Inflammatory macrophage treated with lipopolysaccharide for 1 hour (primary cell): ENCODE measurements around the gene SFMBT1.
A peak's percentile ranks its signal among the peaks of the same experiment; 100 is the strongest.

ENCODE experiments used
- DNase-seq, 2 donors: peaks; one replicate each; pipeline ENCODE4 v3.0.0-alpha.2; 2020 to 2022

SFMBT1 gene

DNA sequence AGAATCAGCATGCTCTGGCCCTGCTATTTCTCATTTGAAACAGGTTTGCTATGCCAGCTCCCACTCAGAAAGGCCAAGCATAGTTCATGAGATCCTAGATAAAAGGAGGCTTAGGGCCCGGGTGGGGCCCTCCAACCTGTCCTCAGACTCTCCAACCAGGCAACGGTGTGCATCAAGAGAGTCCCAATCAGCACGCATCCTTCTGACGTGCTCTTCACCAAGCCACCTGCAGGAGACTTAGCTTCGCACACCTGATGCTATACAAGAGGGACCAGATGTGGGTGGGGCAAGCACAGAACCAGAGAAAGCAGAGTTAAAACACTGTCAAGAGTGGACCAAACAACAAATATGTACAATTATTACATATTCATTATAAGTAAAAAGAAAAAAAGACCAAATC is 165.8 kb downstream of the SFMBT1 start:
- no peak for DNase-seq

DNA sequence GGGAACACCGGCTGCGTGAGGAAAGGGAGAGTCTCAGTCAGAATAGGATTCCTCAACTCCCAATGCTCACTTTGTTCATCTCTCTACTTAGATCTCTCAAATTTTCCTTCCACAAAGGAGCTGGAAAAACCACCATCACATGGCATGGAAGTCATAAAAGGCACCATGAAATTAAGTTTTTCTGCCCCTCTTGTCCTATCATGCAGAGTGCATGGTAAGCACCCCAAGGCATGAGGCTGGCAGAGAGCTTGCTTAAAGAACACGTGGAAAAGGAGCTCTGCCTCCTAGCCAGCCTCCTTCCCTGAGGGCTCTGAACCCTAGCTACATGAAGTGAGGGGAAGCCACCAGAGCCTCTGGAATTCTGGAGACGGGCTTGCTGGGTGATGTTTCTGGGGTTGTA is 166.3 kb downstream of the SFMBT1 start:
- no peak for DNase-seq

DNA sequence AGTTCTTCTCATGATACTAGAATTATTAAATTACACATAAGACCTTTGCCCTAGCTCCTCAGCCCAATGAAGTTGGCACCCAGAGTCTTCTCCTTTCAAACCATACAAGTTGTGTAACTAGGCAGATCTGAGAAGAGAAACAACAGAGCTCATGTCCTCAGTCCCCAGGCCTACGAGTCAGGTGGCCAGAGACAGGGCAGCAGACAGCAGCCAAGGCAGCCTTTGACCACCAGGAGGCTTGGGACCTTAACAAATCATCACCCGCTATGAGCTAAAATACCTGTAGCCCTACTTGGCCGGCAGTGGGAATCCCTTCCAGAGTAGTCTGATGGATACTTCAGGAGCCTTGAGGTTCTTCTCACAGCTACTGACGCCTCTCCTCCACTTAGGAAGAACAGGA is 166.8 kb downstream of the SFMBT1 start:
- DNase-seq = peak in 1 of 2 donors; percentile 39

DNA sequence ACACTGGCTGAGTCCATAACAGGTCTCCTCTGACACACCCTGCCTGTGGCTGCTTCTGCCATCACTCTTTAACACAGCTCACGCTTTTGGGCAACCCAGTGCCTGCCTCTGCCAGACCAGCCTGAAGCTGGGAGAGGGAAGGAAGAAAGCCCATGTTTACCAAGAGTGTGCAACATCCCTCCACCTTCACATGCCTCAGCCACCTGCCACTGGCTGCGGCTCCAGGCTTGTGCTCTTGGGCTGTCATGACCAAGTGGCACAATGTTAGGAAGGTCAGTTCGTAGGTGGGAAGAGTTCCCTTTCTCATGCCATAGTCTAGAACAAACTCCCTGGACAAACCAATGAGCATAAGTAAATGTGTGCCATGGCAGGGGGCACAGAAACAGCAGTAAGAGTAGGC is 168.8 kb downstream of the SFMBT1 start:
- DNase-seq = no peak

DNA sequence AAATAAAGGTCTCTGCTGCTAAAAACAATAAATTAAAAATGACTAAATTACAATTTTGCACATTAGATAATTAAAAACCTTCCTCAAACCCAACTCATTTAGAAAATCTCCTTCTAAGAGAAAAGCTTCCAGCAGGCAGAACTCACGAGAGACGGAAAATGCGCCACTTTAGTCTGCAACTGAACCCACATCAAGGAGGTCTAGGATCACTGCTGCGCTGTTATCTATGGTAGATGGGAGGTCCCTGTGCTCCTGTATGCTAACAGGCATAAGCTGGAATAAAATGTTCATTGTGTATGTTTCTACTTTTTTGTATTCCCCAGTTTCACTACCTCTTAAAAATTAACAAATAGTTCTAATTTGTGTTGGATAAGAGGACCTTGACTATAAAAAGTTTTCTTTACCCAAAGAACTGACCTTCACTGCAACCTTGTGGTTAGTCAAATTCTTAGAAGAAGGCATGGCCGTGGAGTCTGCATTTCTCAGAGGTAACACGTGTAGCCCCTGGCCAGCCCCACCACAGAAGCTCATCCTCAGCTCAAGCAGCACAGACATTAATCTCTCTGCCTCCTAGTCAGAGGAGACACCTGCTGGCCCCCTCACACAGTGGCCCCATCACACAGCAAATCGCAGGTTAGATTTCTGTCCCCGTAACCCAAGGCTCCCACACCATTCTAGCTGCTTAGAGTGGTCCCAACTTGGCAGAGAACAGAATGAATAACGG is 170.8 kb downstream of the SFMBT1 start:
- no peak for DNase-seq

DNA sequence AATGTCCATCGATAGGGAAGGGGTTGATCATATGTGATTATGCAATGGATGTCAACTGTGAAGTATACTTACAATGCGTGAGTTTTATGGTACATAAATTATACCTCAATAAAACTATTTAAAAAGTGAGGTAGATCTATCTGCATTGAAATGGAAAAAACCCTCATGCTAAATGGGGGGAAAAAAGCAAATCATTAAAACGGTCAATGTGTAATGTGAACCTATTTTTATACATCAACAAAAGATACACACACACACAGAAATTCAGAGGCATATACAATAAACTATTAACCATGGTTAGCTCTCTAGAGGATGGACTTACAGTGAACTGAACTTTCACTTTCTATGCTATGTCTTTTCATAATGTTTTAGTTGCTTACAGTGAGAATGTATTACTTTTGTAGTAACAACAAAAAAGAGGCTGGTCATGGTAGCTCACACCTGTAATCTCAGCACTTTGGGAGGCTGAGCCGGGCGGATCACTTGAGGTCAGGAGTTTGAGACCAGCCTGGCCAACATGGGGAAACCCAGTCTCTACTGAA is 171.6 kb downstream of the SFMBT1 start:
- DNase-seq = no peak

DNA sequence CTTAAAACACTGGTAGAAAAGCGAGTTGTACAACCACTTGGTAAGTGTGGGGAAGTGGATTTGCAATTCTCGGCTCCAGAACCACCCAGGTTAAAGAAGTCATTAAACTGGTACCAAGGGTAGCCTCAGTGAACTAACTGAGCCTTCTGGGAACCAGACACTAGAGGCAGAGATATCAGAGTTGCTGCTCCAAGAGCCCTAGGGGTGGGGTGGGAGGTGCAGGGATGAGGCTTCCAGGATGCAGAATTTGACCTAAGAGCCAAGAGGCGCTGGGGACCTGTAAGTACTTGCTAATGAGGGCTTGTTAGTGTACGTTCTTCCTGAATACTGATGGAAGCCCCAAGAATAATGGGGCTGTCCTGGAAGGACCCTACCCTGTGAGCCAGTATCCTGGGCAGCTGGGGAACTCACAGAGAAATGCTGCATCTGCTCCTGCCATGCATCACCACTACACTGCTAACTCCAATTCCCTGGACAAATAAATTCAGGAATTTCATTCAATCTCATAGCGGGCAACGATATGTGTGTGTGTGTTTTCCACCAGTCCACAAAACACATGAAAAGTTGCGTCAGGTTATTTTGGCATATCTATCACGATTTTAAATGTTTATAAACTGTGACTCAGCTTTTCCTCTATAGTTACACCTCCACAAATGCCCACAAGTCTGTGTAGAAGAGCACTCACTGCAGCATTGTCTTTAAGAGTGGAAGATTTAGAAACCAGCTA is 172.3 kb downstream of the SFMBT1 start:
- no peak for DNase-seq

DNA sequence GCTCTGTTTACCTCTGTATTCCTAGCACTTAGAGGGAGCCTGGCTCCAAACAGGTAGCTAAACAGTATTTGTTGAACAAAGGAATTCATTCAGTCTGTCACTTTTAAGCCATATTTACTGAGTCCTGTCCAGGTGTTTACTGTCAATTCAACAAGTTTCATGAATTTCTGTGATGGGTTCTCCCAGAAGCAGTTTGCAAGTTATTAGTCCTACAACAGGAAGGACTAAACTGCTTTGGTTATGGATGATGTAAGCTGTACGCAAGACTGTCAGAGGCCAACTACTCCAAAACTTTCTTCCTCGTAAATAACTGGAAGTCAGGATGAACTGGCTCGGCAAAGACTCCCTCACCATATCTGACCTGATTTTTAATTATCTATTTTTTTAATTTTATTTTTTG is 173.6 kb downstream of the SFMBT1 start:
- DNase-seq = peak in 1 of 2 donors; percentile 31

DNA sequence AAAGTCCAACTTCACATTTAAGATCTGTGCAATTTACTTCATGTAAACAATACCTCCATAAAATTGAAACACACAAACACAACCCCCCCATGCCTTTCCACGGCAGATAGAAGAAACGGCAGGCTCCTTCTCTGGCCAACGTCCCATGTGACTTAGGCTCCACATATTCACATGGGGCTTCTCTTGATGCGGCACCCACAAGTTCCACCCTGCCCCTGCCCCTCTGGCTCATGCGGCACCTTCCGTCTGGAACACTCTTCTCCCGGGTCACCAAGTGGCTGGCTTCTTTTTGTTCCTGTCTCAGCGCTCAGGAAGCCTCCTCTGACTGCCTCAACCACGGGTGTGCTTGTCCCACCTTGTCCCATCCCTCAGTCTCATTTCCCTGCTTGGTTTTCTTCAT is 174.1 kb downstream of the SFMBT1 start:
- DNase-seq = no peak

DNA sequence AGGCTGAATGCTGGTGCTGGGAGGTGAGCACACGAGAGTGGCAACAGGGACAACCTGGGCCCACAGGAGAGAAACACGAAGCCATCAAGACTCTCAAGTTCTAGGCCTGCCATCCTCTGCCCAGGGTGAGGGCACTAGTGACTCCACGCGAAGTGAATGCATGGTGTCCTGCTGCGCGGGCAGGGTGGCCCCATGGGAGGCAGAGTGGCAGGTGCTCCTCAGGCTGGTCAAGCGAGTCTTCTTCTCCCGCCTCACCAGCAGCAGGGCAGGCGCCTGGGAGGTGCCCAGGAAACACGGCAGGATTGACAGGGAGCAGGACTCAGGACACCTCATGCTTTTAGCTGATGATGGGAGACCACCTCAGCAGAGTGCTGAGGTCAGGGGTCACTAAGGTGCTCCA is 175.4 kb downstream of the SFMBT1 start:
- DNase-seq = no peak

DNA sequence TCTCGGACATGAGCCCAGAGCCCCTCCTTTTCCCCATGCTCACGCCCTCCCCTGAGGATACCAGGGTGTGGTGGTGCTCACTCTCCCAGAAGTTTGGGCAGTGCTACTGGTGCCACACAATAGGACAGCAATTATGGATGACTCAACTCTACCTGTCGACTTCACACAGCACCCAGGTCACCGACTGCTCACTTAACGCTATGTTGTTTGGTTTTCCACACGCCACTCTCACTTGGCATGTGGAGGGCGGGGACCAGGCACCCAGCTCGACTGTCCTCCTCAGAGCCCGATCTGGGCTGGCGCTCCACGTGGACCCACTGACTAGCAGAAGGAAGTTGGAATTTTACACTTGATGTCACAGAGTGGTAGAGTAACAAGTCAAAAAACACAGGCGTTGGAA is 179.4 kb downstream of the SFMBT1 start:
- DNase-seq = no peak

DNA sequence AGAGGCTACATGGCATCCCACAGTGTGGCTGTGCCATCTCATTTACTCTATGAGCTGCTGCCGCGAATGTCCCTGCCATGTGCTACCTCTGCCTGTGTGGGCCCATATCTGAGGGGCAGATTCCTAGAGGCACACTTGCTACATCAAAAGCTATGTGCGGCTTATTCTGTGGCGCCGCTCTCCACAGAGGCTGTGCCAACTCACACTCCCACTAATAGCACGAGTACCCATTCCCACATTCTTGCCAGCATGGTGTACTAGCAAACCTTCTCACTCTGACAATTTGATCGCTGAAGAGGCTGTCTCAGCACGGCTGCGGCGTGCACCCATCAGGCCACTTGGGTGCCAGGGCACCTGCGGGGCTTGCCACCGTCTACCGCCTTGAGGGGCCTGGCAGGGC is 179.9 kb downstream of the SFMBT1 start:
- DNase-seq = no peak

DNA sequence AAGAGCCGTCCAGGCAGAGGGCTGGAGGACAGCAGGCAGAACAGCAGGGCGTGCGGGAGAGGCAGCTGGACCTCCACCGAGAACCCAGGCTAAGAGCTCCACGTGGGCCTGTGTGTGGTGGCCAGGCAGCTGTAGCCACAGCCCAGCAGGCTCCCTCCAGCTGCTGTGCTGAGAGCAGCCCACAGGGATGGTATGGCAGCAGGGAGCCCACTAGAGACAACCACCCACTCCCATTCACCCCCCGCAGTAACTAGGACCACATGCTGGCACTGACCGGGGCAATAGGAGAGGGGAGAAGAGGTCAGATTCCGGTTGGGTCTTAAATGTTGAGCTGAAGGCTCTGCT is 185.5 kb downstream of the SFMBT1 start:
- DNase-seq = no peak

DNA sequence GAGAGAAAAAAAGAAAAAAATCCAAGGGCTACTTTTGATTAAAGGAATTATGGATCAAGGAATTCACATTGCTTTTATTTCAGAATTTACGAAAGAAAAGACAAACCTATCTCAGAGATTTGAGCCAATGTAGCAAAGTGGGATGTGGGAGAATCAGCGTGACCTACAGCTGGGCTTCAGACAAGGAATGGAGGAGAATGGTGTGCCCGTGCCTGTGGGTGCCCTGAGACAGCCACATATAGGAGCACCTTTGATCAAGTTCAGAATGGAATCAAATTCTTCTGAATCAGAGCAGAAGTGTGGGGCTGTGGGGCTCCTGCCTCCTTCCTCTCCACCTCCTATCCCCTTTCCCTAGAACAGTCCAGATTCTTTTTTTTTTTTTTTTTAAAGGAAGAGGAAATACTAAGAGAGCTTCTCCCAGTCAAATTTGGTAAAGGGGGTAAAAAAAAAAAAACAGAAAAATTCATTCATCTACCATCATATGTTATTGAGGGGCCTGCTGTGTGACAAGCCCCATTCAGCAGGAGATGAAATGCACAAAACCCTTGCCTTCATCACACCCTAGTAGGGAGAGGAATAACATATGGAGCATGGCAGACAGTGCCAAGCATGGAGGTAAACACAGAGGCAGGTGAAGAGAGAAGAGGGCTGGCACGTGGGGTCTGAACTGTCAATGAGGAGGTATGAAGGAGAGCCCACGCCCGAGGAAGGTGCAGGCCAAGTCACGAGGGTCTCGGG is 186.0 kb downstream of the SFMBT1 start:
- no peak for DNase-seq

DNA sequence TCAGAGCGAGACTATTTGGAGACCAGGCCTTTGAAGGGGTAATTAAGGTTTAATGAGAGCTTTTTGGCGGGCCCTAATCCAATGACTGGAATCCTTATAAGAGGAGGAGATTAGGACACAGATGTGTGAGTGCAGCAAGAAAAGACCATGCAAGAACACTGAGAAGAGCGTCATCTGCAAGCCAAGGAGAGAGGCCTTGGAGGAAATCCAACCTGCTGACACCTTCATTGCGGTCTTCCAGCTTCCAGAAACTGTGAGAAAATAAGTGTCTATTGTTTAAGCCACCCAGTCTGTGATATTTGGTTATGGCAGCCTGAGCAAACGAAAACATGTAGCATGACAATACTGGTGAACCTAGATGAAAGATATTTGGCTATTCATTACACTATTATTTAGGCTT is 188.0 kb downstream of the SFMBT1 start:
- no peak for DNase-seq

DNA sequence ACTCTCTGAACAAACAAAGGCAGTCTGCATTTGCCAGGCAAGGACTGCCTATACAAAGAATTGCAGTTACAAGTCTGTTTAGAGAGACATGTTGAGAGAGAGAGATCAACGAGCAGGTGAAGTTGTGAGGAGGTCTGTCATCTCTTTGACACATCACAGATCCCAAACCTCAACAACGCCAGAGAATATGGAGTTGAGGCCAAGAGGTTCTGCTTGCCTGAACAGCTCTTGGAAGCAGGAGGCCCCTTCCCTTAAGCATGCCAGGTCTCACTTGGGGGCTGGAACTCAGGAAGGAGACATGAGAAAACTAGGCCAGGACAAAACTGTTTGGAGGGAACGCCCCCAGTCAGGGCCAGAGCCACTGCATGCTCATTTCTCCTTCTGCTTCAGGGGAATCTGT is 188.7 kb downstream of the SFMBT1 start:
- DNase-seq = no peak

DNA sequence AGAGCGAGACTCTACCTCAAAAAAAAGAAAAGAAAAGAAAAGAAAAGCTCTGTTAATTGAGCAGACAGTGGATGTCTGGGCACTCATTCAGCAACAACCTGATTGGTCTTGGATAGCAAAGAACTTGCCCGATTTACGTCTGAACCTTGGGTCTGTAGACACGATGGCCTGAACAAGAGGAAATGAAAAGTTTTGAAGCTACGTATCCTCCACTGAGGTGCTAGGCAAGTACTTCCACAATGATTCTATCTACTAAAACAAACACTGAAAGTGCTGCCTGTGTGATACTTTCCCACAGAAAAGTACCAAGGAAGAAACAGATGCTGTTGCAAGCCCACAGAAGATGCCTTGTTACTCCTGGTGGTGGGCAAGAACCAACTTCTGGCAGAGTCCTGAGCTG is 189.2 kb downstream of the SFMBT1 start:
- DNase-seq = no peak

DNA sequence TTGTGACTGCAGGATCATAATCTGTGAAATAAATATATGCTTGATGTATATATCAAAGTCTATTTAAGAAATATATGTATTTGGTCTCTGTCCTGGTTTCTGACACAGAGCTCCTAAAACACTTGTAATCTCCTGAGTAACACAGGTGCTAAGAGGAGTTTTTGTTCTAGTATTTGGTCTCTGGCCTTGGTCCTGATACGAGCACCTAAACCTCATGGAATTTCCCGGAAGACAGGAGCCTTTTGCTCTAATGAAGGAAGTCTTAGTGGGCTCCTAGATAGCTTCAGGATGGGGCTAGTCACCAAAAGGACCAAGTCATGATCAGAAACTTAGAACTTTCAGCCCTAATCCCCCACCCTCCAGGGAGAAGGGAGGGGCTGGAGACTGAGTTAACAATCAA is 191.9 kb downstream of the SFMBT1 start:
- DNase-seq = no peak
